ENCODE data around the gene KRTCAP2.

Gene KRTCAP2

DNA sequence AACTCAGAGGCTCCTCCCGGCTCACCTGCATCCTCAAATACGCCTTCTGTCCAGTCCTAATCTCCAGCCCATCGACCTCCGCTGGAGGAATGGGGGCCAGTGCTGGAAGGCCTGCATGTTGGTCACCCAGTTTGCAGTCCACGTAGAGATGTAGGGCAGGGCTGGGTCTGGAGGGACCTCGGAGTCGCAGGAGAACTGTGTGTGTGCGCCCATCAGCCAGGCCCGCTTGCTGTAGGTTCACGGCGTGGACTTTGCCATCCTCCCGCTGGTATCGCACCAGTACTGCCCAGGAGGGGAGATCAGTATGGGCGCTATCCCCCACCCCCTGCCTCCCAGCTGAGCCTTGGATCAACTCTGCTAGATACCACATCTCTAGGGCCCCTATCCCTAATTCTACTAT is 31.9 kb upstream of the KRTCAP2 start:
- TF ChIP-seq, protein P1, sequence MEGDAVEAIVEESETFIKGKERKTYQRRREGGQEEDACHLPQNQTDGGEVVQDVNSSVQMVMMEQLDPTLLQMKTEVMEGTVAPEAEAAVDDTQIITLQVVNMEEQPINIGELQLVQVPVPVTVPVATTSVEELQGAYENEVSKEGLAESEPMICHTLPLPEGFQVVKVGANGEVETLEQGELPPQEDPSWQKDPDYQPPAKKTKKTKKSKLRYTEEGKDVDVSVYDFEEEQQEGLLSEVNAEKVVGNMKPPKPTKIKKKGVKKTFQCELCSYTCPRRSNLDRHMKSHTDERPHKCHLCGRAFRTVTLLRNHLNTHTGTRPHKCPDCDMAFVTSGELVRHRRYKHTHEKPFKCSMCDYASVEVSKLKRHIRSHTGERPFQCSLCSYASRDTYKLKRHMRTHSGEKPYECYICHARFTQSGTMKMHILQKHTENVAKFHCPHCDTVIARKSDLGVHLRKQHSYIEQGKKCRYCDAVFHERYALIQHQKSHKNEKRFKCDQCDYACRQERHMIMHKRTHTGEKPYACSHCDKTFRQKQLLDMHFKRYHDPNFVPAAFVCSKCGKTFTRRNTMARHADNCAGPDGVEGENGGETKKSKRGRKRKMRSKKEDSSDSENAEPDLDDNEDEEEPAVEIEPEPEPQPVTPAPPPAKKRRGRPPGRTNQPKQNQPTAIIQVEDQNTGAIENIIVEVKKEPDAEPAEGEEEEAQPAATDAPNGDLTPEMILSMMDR (IDR thresholded peaks at IDR 0.05; ENCODE audit: low read depth, low read length, missing control alignments): no peak
- no peak overlapping the region for H3K4me3 ChIP-seq (ENCODE audit: low read depth, low read length)
- in situ Hi-C loops (cut with HindIII; ENCODE audit: low sequenced_read_pairs): no loop called here
- no peak for DNase-seq (ENCODE audit: low read depth)

DNA sequence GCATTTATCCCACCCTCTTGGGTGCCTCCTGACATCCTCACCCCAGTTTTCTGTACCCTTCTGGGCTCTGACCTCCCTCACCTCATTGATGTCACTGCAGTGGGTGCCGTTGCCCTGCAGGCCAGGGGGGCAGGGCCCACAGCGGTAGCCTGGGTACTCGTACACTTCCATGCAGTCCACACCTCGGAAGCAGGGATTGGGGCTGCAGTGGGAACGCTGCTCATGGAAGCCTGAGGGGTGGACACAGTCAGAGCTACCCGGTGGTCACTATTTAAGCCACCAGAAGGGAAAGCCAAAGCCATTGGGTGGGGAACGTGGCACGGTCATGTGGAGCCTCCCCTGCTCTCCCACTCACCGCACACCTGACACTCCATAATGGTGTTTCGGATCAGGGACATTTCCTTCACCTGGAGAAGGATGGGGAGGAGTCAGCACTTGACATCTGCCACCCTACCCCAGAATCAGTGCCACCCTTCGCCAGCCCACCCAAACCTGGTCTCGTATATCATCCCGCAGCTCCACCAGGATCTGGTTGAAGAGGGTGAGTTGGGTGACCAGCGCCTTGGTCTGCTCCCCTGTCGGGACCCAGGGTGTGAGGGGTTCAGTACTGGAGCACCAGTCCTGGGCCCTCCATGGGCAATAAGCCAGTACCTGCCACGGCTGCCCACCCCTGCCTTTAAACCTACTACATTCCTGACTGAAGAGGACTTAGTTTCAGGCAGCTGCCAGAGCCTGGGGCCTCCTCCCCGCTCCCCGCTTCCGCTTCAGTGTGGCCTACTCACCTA is 29.8 kb upstream of the KRTCAP2 start:
- TF ChIP-seq, protein P1 (IDR thresholded peaks at IDR 0.05; ENCODE audit: low read depth, low read length, missing control alignments): no peak
- in situ Hi-C loops (cut with HindIII; ENCODE audit: low sequenced_read_pairs): no loop called here
- no peak for DNase-seq (ENCODE audit: low read depth)

DNA sequence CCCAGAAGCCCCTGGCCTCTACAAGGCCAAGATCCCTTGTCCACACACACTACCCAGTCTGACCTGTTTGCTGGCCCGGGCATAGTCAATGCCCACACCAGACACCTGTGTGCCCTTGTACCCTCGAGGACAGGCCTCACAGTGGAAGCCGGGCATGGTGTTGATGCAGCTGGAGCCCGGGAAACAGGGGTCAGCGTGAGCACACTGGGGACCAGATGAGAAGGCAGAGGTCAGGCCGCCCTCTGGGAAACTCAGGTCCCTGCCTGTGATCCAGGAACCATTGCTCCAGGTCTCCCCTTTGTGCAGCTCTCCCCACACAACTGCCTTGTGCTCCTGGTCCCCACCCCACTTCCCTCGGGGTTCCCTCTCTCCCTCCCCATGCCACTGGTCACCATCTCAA is 29.1 kb upstream of the KRTCAP2 start:
- no peak for DNase-seq (ENCODE audit: low read depth)
- in situ Hi-C loops (cut with HindIII; ENCODE audit: low sequenced_read_pairs): no loop called here
- TF ChIP-seq, protein P1 (IDR thresholded peaks at IDR 0.05; ENCODE audit: low read depth, low read length, missing control alignments): no peak
- no peak overlapping the region for H3K4me3 ChIP-seq (ENCODE audit: low read depth, low read length)

More for the DNA sequence above, 29.8 kb upstream of the KRTCAP2 start:
- H3K4me3 ChIP-seq (ENCODE audit: low read depth, low read length): no peak overlapping the region

DNA sequence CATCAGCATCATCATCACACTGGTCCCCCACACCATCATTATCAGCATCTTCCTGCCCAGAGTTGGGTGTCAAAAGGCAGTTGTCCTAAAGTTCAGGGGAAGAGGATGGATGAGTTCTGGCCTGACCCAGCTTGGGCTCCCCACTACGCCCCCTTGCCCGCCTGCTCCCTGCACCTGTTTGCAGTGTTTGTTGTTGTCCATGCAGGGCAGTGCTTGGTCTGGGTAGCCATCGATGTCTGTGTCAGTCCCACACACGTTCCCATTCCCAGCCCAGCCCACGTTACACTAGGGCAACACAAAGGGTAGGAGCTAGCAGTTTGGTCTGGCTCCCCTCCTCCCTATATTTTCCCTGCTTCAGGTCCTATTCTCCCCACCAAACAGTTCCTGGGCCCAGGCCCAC is 27.8 kb upstream of the KRTCAP2 start:
- in situ Hi-C loops (cut with HindIII; ENCODE audit: low sequenced_read_pairs): no loop called here
- TF ChIP-seq, protein P1 (IDR thresholded peaks at IDR 0.05; ENCODE audit: low read depth, low read length, missing control alignments): no peak
- H3K4me3 ChIP-seq (ENCODE audit: low read depth, low read length): no peak overlapping the region
- DNase-seq (ENCODE audit: low read depth): no peak

DNA sequence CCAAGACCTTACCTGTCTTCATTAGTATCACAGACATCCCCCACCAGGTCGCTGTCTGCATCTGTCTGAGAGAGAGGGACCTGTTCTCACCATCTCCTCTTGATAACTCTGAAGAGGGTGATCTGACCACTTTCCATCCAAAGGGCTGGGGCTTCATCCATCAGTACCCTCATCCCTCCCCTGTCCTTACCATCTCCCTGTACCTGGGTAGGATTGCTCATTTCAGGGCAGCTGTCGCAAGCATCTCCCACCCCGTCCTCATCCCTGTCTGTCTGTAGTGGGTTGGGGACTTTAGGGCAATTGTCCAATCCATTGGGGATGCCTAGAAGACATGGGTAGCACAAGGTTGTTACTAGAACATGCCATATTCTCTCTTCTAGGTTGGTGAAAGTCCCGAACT is 26.7 kb upstream of the KRTCAP2 start:
- TF ChIP-seq, protein P1 (IDR thresholded peaks at IDR 0.05; ENCODE audit: low read depth, low read length, missing control alignments): no peak
- no peak overlapping the region for H3K4me3 ChIP-seq (ENCODE audit: low read depth, low read length)
- in situ Hi-C loops (cut with HindIII; ENCODE audit: low sequenced_read_pairs): no loop called here

DNA sequence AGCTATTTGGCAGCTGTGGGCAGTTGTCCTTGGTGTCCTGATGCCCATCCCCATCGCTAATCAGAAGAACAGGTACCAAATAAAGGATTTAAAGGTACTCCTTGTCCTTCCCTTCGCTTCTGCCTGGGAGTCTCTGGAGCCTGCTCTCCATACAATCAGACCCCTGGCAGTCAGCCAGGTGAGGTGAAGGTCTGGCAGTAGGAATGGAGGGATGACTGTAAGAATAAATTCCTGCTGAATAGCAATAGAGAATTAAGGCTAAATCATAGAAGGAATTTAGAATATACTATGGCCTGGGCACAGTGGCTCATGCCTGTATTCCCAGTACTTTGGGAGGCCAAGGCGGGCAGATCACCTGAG is 25.4 kb upstream of the KRTCAP2 start:
- no peak for DNase-seq (ENCODE audit: low read depth)
- H3K4me3 ChIP-seq (ENCODE audit: low read depth, low read length): no peak overlapping the region
- in situ Hi-C loops (cut with HindIII; ENCODE audit: low sequenced_read_pairs): no loop called here
- TF ChIP-seq, protein P1 (IDR thresholded peaks at IDR 0.05; ENCODE audit: low read depth, low read length, missing control alignments): no peak

More for the DNA sequence above, 26.7 kb upstream of the KRTCAP2 start:
- no peak for DNase-seq (ENCODE audit: low read depth)

All from astrocyte of the cerebellum (primary cell).